ENCODE data around the gene ARMH3. TPM values are rescaled to one million over a fixed set of nuclear protein-coding genes. Genes with fewer than 3 reads are reported as not detected.
A peak's percentile ranks its signal among the peaks of the same experiment; 100 is the strongest.
"Not testable (repeated sequence)": the region's sequence is repeated elsewhere in the genome, so short reads cannot be mapped to it uniquely, and the experiment has no call there.

The ARMH3 gene
- polyA plus RNA-seq, 6 donors from 2014 or later, result 29.9 to 56.9 (median 46.8) TPM

- Mint-ChIP-seq H3K4me3 (no peak overlapping the region), H3K27me3 (no peaks in the 10 kb centered on the region), H3K36me3 (peaks cover 0 to 19% of the 10 kb centered on the region in 2 donors), H3K27ac (peak overlapping the region in 1 of 6 donors; percentile 79), H3K9me3 (no peaks in the 10 kb centered on the region), H3K4me1 (no peaks in the 10 kb centered on the region)
- DNase-seq (no peak), ATAC-seq (ENCODE audit: low read depth in 2 of 2) (no peak)
These were observed 28.7 kb downstream of the ARMH3 start for GRCh38 chr10:102027261-102027660.

- H3K36me3 Mint-ChIP-seq, result peaks cover 0 to 18% of the 10 kb centered on the region in 2 donors
- H3K9me3 Mint-ChIP-seq, result no peaks in the 10 kb centered on the region
- DNase-seq (no peak), ATAC-seq (ENCODE audit: low read depth in 2 of 2) (no peak)
- H3K4me1 Mint-ChIP-seq, result peaks cover 0 to 2% (median 0%) of the 10 kb centered on the region in 3 donors
- no peaks in the 10 kb centered on the region for H3K27me3 Mint-ChIP-seq
- peak overlapping the region in 1 of 6 donors; percentile 49 for H3K27ac Mint-ChIP-seq
- no peak overlapping the region for H3K4me3 Mint-ChIP-seq
These were observed 31.2 kb downstream of the ARMH3 start for GRCh38 chr10:102024799-102025198.

GRCh38 chr10:102020938-102021337, 35.0 kb downstream of the ARMH3 start:
- ATAC-seq (ENCODE audit: low read depth in 2 of 2), result no peak
- H3K9me3 Mint-ChIP-seq, result no peaks in the 10 kb centered on the region
- H3K36me3 Mint-ChIP-seq, result peaks cover 12 to 14% of the 10 kb centered on the region in 2 donors
- H3K27me3 Mint-ChIP-seq, result no peaks in the 10 kb centered on the region
- H3K4me1 Mint-ChIP-seq, result peaks cover 0 to 2% (median 0%) of the 10 kb centered on the region in 3 donors
- H3K27ac Mint-ChIP-seq, result no peak overlapping the region
- no peak for DNase-seq
- no peak overlapping the region for H3K4me3 Mint-ChIP-seq

GRCh38 chr10:102017295-102017694, 38.7 kb downstream of the ARMH3 start:
- no peak for ATAC-seq (ENCODE audit: low read depth in 2 of 2)
- no peak for DNase-seq
- Mint-ChIP-seq H3K36me3 (peaks cover 10 to 12% of the 10 kb centered on the region in 2 donors), H3K9me3 (no peaks in the 10 kb centered on the region), H3K27me3 (no peaks in the 10 kb centered on the region), H3K27ac (peak overlapping the region in 1 of 6 donors; percentile 78), H3K4me3 (no peak overlapping the region), H3K4me1 (peaks cover 0 to 2% (median 0%) of the 10 kb centered on the region in 3 donors)

GRCh38 chr10:102016416-102016815, 39.6 kb downstream of the ARMH3 start:
- peaks cover 0 to 11% (median 2%) of the 10 kb centered on the region in 3 donors for H3K4me1 Mint-ChIP-seq
- H3K9me3 Mint-ChIP-seq, result no peaks in the 10 kb centered on the region
- no peak for ATAC-seq (ENCODE audit: low read depth in 2 of 2)
- DNase-seq, result no peak
- H3K27ac Mint-ChIP-seq, result no peak overlapping the region
- H3K27me3 Mint-ChIP-seq, result no peaks in the 10 kb centered on the region
- H3K36me3 Mint-ChIP-seq, result peaks cover 6 to 12% of the 10 kb centered on the region in 2 donors
- H3K4me3 Mint-ChIP-seq, result no peak overlapping the region

GRCh38 chr10:102010961-102011360, 45.0 kb downstream of the ARMH3 start:
- Mint-ChIP-seq H3K9me3 (no peaks in the 10 kb centered on the region), H3K4me1 (peaks cover 35 to 61% (median 43%) of the 10 kb centered on the region in 3 donors), H3K27ac (peak overlapping the region in 4 of 6 donors; percentile 27 to 73 (median 50)), H3K36me3 (peaks cover 0 to 4% of the 10 kb centered on the region in 2 donors), H3K4me3 (no peak overlapping the region), H3K27me3 (no peaks in the 10 kb centered on the region)
- ATAC-seq (ENCODE audit: low read depth in 2 of 2) (no peak), DNase-seq (no peak)

GRCh38 chr10:102009801-102010425, 46.1 kb downstream of the ARMH3 start:
- peaks cover 0 to 11% of the 10 kb centered on the region in 2 donors for H3K36me3 Mint-ChIP-seq
- ATAC-seq (ENCODE audit: low read depth in 2 of 2) (peak; percentile 81 to 85), DNase-seq (peak; percentile 71)
- no peaks in the 10 kb centered on the region for H3K27me3 Mint-ChIP-seq
- H3K4me1 Mint-ChIP-seq, result peaks cover 40 to 68% (median 45%) of the 10 kb centered on the region in 3 donors
- H3K27ac Mint-ChIP-seq, result peak overlapping the region in 4 of 6 donors; percentile 1 to 86 (median 54)
- peak overlapping the region in 3 of 8 donors; percentile 3 to 25 (median 11) for H3K4me3 Mint-ChIP-seq
- no peaks in the 10 kb centered on the region for H3K9me3 Mint-ChIP-seq

GRCh38 chr10:102007796-102008195, 48.2 kb downstream of the ARMH3 start:
- DNase-seq (no peak), ATAC-seq (ENCODE audit: low read depth in 2 of 2) (peak; percentile 41 to 47)
- H3K27me3 Mint-ChIP-seq, result no peaks in the 10 kb centered on the region
- peak overlapping the region in 5 of 6 donors; percentile 32 to 86 (median 45) for H3K27ac Mint-ChIP-seq
- H3K36me3 Mint-ChIP-seq, result peaks cover 0 to 17% of the 10 kb centered on the region in 2 donors
- H3K9me3 Mint-ChIP-seq, result no peaks in the 10 kb centered on the region
- peaks cover 48 to 86% (median 61%) of the 10 kb centered on the region in 3 donors for H3K4me1 Mint-ChIP-seq
- H3K4me3 Mint-ChIP-seq, result peak overlapping the region in 7 of 8 donors; percentile 10 to 86 (median 62)

- not testable (repeated sequence) for H3K9me3 Mint-ChIP-seq, H3K27me3 Mint-ChIP-seq, DNase-seq
- Mint-ChIP-seq H3K36me3 (peaks cover 0 to 17% of the 10 kb centered on the region in 2 donors), H3K27ac (peak overlapping the region; percentile 24 to 89 (median 72)), H3K4me1 (peaks cover 53 to 90% (median 68%) of the 10 kb centered on the region in 3 donors), H3K4me3 (peak overlapping the region in 4 of 8 donors; percentile 15 to 86 (median 68))
- peak; percentile 37 to 50 for ATAC-seq (ENCODE audit: low read depth in 2 of 2)
These were observed 48.9 kb downstream of the ARMH3 start for GRCh38 chr10:102007031-102007430.

GRCh38 chr10:102004376-102004775, 51.6 kb downstream of the ARMH3 start:
- H3K27me3 Mint-ChIP-seq, result no peaks in the 10 kb centered on the region
- H3K4me3 Mint-ChIP-seq, result peak overlapping the region in 7 of 8 donors; percentile 37 to 77 (median 57)
- ATAC-seq (ENCODE audit: low read depth in 2 of 2) (no peak), DNase-seq (no peak)
- peaks cover 52 to 89% (median 66%) of the 10 kb centered on the region in 3 donors for H3K4me1 Mint-ChIP-seq
- H3K36me3 Mint-ChIP-seq, result peaks cover 0 to 21% of the 10 kb centered on the region in 2 donors
- no peaks in the 10 kb centered on the region for H3K9me3 Mint-ChIP-seq
- H3K27ac Mint-ChIP-seq, result peak overlapping the region; percentile 69 to 93 (median 86)

GRCh38 chr10:102003541-102003940, 52.4 kb downstream of the ARMH3 start:
- Mint-ChIP-seq H3K4me3 (peak overlapping the region in 5 of 8 donors; percentile 28 to 71 (median 44)), H3K27me3 (no peaks in the 10 kb centered on the region), H3K27ac (peak overlapping the region; percentile 53 to 90 (median 76)), H3K4me1 (peaks cover 46 to 88% (median 62%) of the 10 kb centered on the region in 3 donors), H3K36me3 (peaks cover 0 to 24% of the 10 kb centered on the region in 2 donors), H3K9me3 (no peaks in the 10 kb centered on the region)
- DNase-seq, result no peak
- ATAC-seq (ENCODE audit: low read depth in 2 of 2), result no peak

GRCh38 chr10:102001435-102002068, 54.4 kb downstream of the ARMH3 start:
- H3K36me3 Mint-ChIP-seq, result peaks cover 0 to 32% of the 10 kb centered on the region in 2 donors

GRCh38 chr10:101997803-101998202, 58.2 kb downstream of the ARMH3 start:
- no peak for ATAC-seq (ENCODE audit: low read depth in 2 of 2)
- Mint-ChIP-seq H3K9me3 (no peaks in the 10 kb centered on the region), H3K4me3 (peak overlapping the region in 3 of 8 donors; percentile 22 to 55 (median 49)), H3K4me1 (peaks cover 45 to 92% (median 73%) of the 10 kb centered on the region in 3 donors), H3K27me3 (no peaks in the 10 kb centered on the region), H3K36me3 (peaks cover 22 to 30% of the 10 kb centered on the region in 2 donors), H3K27ac (peak overlapping the region in 4 of 6 donors; percentile 5 to 90 (median 25))
- no peak for DNase-seq

More at GRCh38 chr10:102001435-102002068, 54.4 kb downstream of the ARMH3 start:
- DNase-seq (peak; percentile 68), ATAC-seq (ENCODE audit: low read depth in 2 of 2) (peak; percentile 95 to 96)
- H3K27me3 Mint-ChIP-seq, result no peaks in the 10 kb centered on the region
- H3K4me1 Mint-ChIP-seq, result peaks cover 45 to 88% (median 73%) of the 10 kb centered on the region in 3 donors
- peak overlapping the region; percentile 85 to 98 (median 94) for H3K27ac Mint-ChIP-seq
- no peaks in the 10 kb centered on the region for H3K9me3 Mint-ChIP-seq
- peak overlapping the region; percentile 69 to 93 (median 87) for H3K4me3 Mint-ChIP-seq
